HepG2 (cell line): ENCODE measurements around the gene PHACTR1. TPM values are rescaled to one million over a fixed set of nuclear protein-coding genes. Genes with fewer than 3 reads are reported as not detected.

Source experiments
- ARNT2 ChIP-seq: sonication (generic); formaldehyde crosslinking; IDR thresholded peaks from 2 replicates; pipeline ENCODE4 v1.8.0; 2022; ENCODE audit warnings: mild to moderate bottlenecking, low read depth, missing genetic modification reagents, moderate library complexity
- DMTF1 ChIP-seq: sonication (generic); formaldehyde crosslinking; IDR thresholded peaks from 2 replicates; pipeline ENCODE4 v1.4.0; 2020; ENCODE audit warnings: mild to moderate bottlenecking, missing genetic modification reagents
- HCFC1 ChIP-seq: fragments of 150-350 bp; IDR thresholded peaks from 2 replicates; pipeline ENCODE4 v1.6.1; 2014; ENCODE audit warnings: low read depth, low read length
- HMG20A ChIP-seq: IDR thresholded peaks from 2 replicates; pipeline ENCODE4 v1.6.1; 2016; ENCODE audit warnings: borderline replicate concordance
- HMGXB4 ChIP-seq, 2 experiments: sonication (generic) in 1 of 2; formaldehyde crosslinking in 1 of 2; IDR thresholded peaks; 2 replicates each; pipeline versions ENCODE4 v1.4.0 to v1.6.1; 2018 to 2020; ENCODE audit warnings: missing genetic modification reagents in 2 of 2, borderline replicate concordance in 1 of 2, low read depth in 1 of 2, mild to moderate bottlenecking in 1 of 2, missing biosample characterization in 1 of 2
- NR2C2 ChIP-seq: sonication (generic); formaldehyde crosslinking; IDR thresholded peaks from 2 replicates; pipeline ENCODE4 v1.4.0; 2020; ENCODE audit warnings: missing genetic modification reagents, mild to moderate bottlenecking, moderate library complexity, borderline replicate concordance
- NR2F2 ChIP-seq: IDR thresholded peaks from 2 replicates; pipeline ENCODE4 v1.6.1; 2012; ENCODE audit warnings: low read depth, inconsistent platforms, borderline replicate concordance
- PCBP1 ChIP-seq: fragments of 200-400 bp; formaldehyde crosslinking; IDR thresholded peaks from 2 replicates; pipeline ENCODE4 v1.6.1; 2017; ENCODE audit warnings: mild to moderate bottlenecking, low read depth, low read length, borderline replicate concordance
- RBM39 ChIP-seq: fragments of 200-400 bp; formaldehyde crosslinking; IDR thresholded peaks from one replicate; pipeline ENCODE4 v1.6.1; 2018; ENCODE audit warnings: antibody characterized with exemption, mild to moderate bottlenecking, low read depth, low read length; ENCODE audit not compliant: poor library complexity, severe bottlenecking
- SCMH1 ChIP-seq: sonication (generic); formaldehyde crosslinking; IDR thresholded peaks from 2 replicates; pipeline ENCODE4 v1.9.0; 2021; ENCODE audit warnings: missing genetic modification reagents, mild to moderate bottlenecking, borderline replicate concordance
- TBX2 ChIP-seq: sonication (generic); formaldehyde crosslinking; IDR thresholded peaks from 2 replicates; pipeline ENCODE4 v1.5.0; 2020; ENCODE audit warnings: missing genetic modification reagents, mild to moderate bottlenecking, borderline replicate concordance
- TMF1 ChIP-seq: sonication (generic); formaldehyde crosslinking; IDR thresholded peaks from 2 replicates; pipeline ENCODE4 v1.8.1; 2022; ENCODE audit warnings: low read depth, missing genetic modification reagents
- ZNF775 ChIP-seq: sonication (generic); formaldehyde crosslinking; IDR thresholded peaks from 2 replicates; pipeline ENCODE4 v1.4.0; 2020; ENCODE audit warnings: missing genetic modification reagents, mild to moderate bottlenecking, moderate library complexity, borderline replicate concordance
- polyA plus RNA-seq, 8 experiments: library from polyadenylated mRNA; depleted of rRNA in 3 of 8; stranded (reverse) in 7 of 8; unstranded in 1 of 8; fragments of >200 nt; fragmentation: Illumina TruSeq in 4 of 8; extraction: Trizol in 4 of 8; gene quantifications; 2 replicates each; pipeline versions ENCODE4 v1.2.1 to v1.2.3, GENCODE V29; 2011 to 2016; ENCODE audit warnings: low read depth in 4 of 8, missing spikeins in 1 of 8, mixed read lengths in 1 of 8; ENCODE audit not compliant: insufficient read depth in 1 of 8
- total RNA-seq, 5 experiments: library from RNA; depleted of rRNA; stranded (reverse); fragments of >200 nt; fragmentation: Illumina TruSeq; extraction: Trizol; gene quantifications; 2 replicates each; pipeline ENCODE4 v1.2.3, GENCODE V29; 2016; ENCODE audit warnings: low read depth in 1 of 5
- TF ChIP-seq, protein P1 (sequence below): sonication (generic); formaldehyde crosslinking; IDR thresholded peaks from 2 replicates; pipeline ENCODE4 v1.5.0; 2020; ENCODE audit warnings: mild to moderate bottlenecking, missing genetic modification reagents
- TF ChIP-seq, protein P2 (sequence below): sonication (generic); formaldehyde crosslinking; IDR thresholded peaks from 2 replicates; pipeline ENCODE4 v1.5.1; 2020; ENCODE audit warnings: missing genetic modification reagents, mild to moderate bottlenecking, borderline replicate concordance
- TF ChIP-seq, protein P3 (sequence below): sonication (generic); formaldehyde crosslinking; IDR thresholded peaks from 2 replicates; pipeline ENCODE4 v1.8.0; 2022; ENCODE audit warnings: mild to moderate bottlenecking, missing genetic modification reagents, moderate library complexity

PHACTR1 gene
- total and polyA plus RNA-seq, 2 of the 13 experiments (the other 11 are each of a cell fraction or from before 2014, with no cell fraction given): 0.09 TPM; not detected in 1

DNA sequence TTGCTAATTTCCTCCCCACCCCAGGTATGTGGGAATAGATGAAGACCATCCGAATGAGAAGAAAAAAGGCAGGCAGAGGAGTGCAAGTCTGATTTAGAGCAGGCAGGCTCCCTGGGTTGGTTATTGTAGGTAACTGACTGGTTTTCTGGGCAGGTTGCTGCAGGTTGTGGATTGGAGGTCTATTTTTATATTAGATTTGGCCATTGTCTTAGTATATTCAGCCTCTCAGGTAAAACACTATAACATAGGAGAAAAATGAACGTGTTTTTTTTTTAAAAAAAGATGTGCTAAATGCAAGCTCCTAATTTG, 612.3 kb downstream of the PHACTR1 start (continued):
- TF ChIP-seq, protein P1, sequence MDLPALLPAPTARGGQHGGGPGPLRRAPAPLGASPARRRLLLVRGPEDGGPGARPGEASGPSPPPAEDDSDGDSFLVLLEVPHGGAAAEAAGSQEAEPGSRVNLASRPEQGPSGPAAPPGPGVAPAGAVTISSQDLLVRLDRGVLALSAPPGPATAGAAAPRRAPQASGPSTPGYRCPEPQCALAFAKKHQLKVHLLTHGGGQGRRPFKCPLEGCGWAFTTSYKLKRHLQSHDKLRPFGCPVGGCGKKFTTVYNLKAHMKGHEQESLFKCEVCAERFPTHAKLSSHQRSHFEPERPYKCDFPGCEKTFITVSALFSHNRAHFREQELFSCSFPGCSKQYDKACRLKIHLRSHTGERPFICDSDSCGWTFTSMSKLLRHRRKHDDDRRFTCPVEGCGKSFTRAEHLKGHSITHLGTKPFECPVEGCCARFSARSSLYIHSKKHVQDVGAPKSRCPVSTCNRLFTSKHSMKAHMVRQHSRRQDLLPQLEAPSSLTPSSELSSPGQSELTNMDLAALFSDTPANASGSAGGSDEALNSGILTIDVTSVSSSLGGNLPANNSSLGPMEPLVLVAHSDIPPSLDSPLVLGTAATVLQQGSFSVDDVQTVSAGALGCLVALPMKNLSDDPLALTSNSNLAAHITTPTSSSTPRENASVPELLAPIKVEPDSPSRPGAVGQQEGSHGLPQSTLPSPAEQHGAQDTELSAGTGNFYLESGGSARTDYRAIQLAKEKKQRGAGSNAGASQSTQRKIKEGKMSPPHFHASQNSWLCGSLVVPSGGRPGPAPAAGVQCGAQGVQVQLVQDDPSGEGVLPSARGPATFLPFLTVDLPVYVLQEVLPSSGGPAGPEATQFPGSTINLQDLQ: 0 out of 2 replicates have a peak, but pooled peaks have one; percentile 14
- TF ChIP-seq NR2F2 (no peak), ZNF775 (CRISPR knock-in tag) (0 out of 2 replicates have a peak, but pooled peaks have one; percentile 73), HCFC1 (no peak), SCMH1 (CRISPR knock-in tag) (no peak), DMTF1 (CRISPR knock-in tag) (no peak), ARNT2 (no peak), TBX2 (CRISPR knock-in tag) (no peak), HMGXB4 (CRISPR knock-in tag; IDR thresholded peaks at IDR 0.05; ENCODE audit: borderline replicate concordance in 1 of 2, low read depth in 1 of 2) (0 out of 4 replicates have a peak, but pooled peaks of 1 of the 2 experiments have one; percentile 10), PCBP1 (no peak), HMG20A (CRISPR knock-in tag) (no peak), RBM39 (no peak), TMF1 (CRISPR knock-in tag) (no peak), NR2C2 (CRISPR knock-in tag) (no peak)
- TF ChIP-seq, protein P2, sequence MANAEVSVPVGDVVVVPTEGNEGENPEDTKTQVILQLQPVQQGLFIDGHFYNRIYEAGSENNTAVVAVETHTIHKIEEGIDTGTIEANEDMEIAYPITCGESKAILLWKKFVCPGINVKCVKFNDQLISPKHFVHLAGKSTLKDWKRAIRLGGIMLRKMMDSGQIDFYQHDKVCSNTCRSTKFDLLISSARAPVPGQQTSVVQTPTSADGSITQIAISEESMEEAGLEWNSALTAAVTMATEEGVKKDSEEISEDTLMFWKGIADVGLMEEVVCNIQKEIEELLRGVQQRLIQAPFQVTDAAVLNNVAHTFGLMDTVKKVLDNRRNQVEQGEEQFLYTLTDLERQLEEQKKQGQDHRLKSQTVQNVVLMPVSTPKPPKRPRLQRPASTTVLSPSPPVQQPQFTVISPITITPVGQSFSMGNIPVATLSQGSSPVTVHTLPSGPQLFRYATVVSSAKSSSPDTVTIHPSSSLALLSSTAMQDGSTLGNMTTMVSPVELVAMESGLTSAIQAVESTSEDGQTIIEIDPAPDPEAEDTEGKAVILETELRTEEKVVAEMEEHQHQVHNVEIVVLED: no peak
- TF ChIP-seq, protein P3, sequence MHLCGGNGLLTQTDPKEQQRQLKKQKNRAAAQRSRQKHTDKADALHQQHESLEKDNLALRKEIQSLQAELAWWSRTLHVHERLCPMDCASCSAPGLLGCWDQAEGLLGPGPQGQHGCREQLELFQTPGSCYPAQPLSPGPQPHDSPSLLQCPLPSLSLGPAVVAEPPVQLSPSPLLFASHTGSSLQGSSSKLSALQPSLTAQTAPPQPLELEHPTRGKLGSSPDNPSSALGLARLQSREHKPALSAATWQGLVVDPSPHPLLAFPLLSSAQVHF: 0 out of 2 replicates have a peak, but pooled peaks have one; percentile 2
